ENCODE results near the gene NEDD4L.

DNA sequence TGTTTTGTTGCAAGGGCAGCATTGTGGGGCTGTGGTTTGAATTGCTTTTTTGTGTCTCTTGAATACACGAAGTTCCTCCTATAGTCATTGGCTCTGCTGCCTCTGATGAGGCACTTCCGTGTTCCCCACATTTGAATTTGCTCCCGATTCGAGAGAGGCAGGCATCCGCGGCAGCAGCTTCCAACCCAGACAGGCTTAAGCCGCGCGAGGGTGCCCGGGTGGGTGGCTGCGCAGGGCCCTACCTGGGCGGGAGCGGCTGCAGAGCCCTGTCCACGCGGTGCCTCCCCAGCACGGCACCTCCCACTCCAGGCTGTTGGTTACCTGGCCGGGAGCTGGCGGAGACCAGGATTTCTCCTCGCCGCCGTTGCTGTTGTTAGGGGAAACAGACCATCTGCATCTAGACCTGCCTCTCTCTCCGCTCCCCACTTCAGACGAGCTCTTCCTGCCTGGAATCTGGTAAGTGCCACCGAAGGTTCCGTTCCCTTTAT, 151.3 kb downstream of the NEDD4L start:
- TF ChIP-seq STAT3 (IDR thresholded peaks at IDR 0.05; ENCODE audit: low read depth, low read length): no peak
- TF ChIP-seq, protein P1, sequence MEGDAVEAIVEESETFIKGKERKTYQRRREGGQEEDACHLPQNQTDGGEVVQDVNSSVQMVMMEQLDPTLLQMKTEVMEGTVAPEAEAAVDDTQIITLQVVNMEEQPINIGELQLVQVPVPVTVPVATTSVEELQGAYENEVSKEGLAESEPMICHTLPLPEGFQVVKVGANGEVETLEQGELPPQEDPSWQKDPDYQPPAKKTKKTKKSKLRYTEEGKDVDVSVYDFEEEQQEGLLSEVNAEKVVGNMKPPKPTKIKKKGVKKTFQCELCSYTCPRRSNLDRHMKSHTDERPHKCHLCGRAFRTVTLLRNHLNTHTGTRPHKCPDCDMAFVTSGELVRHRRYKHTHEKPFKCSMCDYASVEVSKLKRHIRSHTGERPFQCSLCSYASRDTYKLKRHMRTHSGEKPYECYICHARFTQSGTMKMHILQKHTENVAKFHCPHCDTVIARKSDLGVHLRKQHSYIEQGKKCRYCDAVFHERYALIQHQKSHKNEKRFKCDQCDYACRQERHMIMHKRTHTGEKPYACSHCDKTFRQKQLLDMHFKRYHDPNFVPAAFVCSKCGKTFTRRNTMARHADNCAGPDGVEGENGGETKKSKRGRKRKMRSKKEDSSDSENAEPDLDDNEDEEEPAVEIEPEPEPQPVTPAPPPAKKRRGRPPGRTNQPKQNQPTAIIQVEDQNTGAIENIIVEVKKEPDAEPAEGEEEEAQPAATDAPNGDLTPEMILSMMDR (IDR thresholded peaks at IDR 0.05 in 2 of 3, conservative IDR thresholded peaks at IDR 0.05 in 1 of 3; ENCODE audit: control insufficient read depth in 2 of 3, extremely low read depth in 1 of 3, insufficient read depth in 1 of 3, low read depth in 3 of 3, low read length in 3 of 3): no peak
- no peak for TF ChIP-seq WRNIP1 (IDR thresholded peaks at IDR 0.05; ENCODE audit: borderline replicate concordance, low read depth, low read length)
- no peak for TF ChIP-seq POLR2AphosphoS5 (IDR thresholded peaks at IDR 0.05; ENCODE audit: low read length)
- TF ChIP-seq, protein P2, sequence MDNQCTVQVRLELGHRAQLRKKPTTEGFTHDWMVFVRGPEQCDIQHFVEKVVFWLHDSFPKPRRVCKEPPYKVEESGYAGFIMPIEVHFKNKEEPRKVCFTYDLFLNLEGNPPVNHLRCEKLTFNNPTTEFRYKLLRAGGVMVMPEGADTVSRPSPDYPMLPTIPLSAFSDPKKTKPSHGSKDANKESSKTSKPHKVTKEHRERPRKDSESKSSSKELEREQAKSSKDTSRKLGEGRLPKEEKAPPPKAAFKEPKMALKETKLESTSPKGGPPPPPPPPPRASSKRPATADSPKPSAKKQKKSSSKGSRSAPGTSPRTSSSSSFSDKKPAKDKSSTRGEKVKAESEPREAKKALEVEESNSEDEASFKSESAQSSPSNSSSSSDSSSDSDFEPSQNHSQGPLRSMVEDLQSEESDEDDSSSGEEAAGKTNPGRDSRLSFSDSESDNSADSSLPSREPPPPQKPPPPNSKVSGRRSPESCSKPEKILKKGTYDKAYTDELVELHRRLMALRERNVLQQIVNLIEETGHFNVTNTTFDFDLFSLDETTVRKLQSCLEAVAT (IDR thresholded peaks at IDR 0.05): no peak
- TF ChIP-seq ESRRA (IDR thresholded peaks at IDR 0.05; ENCODE audit: low read length): no peak
